K562 (cell line): ENCODE measurements around the gene RALGPS1. TPM values are rescaled to one million over a fixed set of nuclear protein-coding genes. Genes with fewer than 3 reads are reported as not detected.

Experiments
- AFF1 ChIP-seq, 2 experiments: fragments of 450-650 bp; IDR thresholded peaks; 2 replicates each; pipeline ENCODE4 v1.6.1; 2018; ENCODE audit warnings: mild to moderate bottlenecking in 2 of 2, low read depth in 1 of 2; ENCODE audit not compliant: partially characterized antibody in 2 of 2
- CBX3 ChIP-seq, 2 experiments: IDR thresholded peaks; 1 replicate in 1 of 2; 2 replicates in 1 of 2; pipeline ENCODE4 v1.6.1; 2012; ENCODE audit warnings: inconsistent platforms in 2 of 2, low read length in 2 of 2, borderline replicate concordance in 1 of 2, control low read depth in 1 of 2
- EHMT2 ChIP-seq: fragments of 450-650 bp; IDR thresholded peaks from 2 replicates; pipeline ENCODE4 v1.6.1; 2018; ENCODE audit warnings: antibody characterized with exemption
- FOXK1 ChIP-seq: sonication (generic); formaldehyde crosslinking; IDR thresholded peaks from 2 replicates; pipeline ENCODE4 v1.8.0; 2022; ENCODE audit warnings: missing genetic modification reagents, mild to moderate bottlenecking, borderline replicate concordance
- ID3 ChIP-seq, 2 experiments: fragments of 250-450 bp in 1 of 2; fragments of 450-650 bp in 1 of 2; sonication (Bioruptor Pico) in 1 of 2; IDR thresholded peaks; 2 replicates each; pipeline versions ENCODE4 v1.6.1 to v1.8.0; 2016 to 2021; ENCODE audit warnings: mild to moderate bottlenecking in 2 of 2, moderate library complexity in 2 of 2, missing compliant biosample characterization in 1 of 2, missing genetic modification characterization in 1 of 2
- MAFF ChIP-seq: IDR thresholded peaks from 2 replicates; pipeline ENCODE4 v1.6.1; 2012; ENCODE audit warnings: low read length, improper control_type of control experiment
- NELFE ChIP-seq: IDR thresholded peaks from 2 replicates; pipeline ENCODE4 v1.6.1; 2011; ENCODE audit warnings: mild to moderate bottlenecking; ENCODE audit not compliant: insufficient read depth, insufficient read length
- NEUROD1 ChIP-seq: fragments of 150-350 bp; IDR thresholded peaks from 2 replicates; pipeline ENCODE4 v1.6.1; 2014; ENCODE audit warnings: borderline replicate concordance, low read length, low read depth; ENCODE audit not compliant: partially characterized antibody
- SAFB2 ChIP-seq: fragments of 200-400 bp; formaldehyde crosslinking; IDR thresholded peaks from 2 replicates; pipeline ENCODE4 v1.6.1; 2018; ENCODE audit warnings: borderline replicate concordance, low read length, low read depth, moderate library complexity; ENCODE audit not compliant: severe bottlenecking
- USF2 ChIP-seq: sonication (generic); formaldehyde crosslinking; IDR thresholded peaks from 2 replicates; pipeline ENCODE4 v1.5.0; 2020; ENCODE audit warnings: missing genetic modification reagents
- XRCC3 ChIP-seq: fragments of 450-650 bp; IDR thresholded peaks from 2 replicates; pipeline ENCODE4 v1.6.1; 2017; ENCODE audit warnings: mild to moderate bottlenecking, moderate library complexity
- ZFPM2 ChIP-seq: fragments of 250-450 bp; sonication (Bioruptor Pico); IDR thresholded peaks from 2 replicates; pipeline ENCODE4 v1.5.1; 2022; ENCODE audit warnings: mild to moderate bottlenecking
- ZHX1 ChIP-seq: fragments of 150-350 bp; conservative IDR thresholded peaks from 2 replicates; pipeline ENCODE4 v1.6.1; 2014; ENCODE audit warnings: low read length
- ZNF277 ChIP-seq: fragments of 250-450 bp; sonication (Bioruptor Pico); IDR thresholded peaks from 2 replicates; pipeline ENCODE4 v1.8.0; 2022; ENCODE audit warnings: inconsistent platforms, mild to moderate bottlenecking, moderate library complexity, borderline replicate concordance
- polyA plus RNA-seq, 8 experiments: library from polyadenylated mRNA; depleted of rRNA in 4 of 8; stranded (reverse) in 5 of 8; unstranded in 3 of 8; fragments of >200 nt; fragmentation: Nextera tagmentation in 2 of 8; fragmentation: Illumina TruSeq in 1 of 8; extraction: Ambion mirVana in 2 of 8; extraction: Trizol in 1 of 8; gene quantifications; 2 replicates each; pipeline versions ENCODE4 v1.2.1 to v1.2.3, GENCODE V29; 2011 to 2014; ENCODE audit warnings: inconsistent platforms in 1 of 8, missing spikeins in 1 of 8
- total RNA-seq, 7 experiments: library from RNA; depleted of rRNA in 6 of 7; stranded (reverse); fragments of >200 nt in 6 of 7; fragmentation: Illumina TruSeq in 2 of 7; extraction: Trizol in 2 of 7; gene quantifications; 2 replicates each; pipeline versions ENCODE4 v1.2.1 to v1.2.3, GENCODE V29; 2011 to 2021; ENCODE audit warnings: low replicate concordance in 1 of 7

RALGPS1 gene
- total and polyA plus RNA-seq, 9 of the 15 experiments (the other 6 are each of a cell fraction or from before 2014, with no cell fraction given), result 0.04 to 2.6 (median 1.5) TPM

GRCh38 chr9:127034691-127035090, 120.1 kb downstream of the RALGPS1 start (continued):
- no peak for TF ChIP-seq MAFF
- TF ChIP-seq ZHX1, result no peak
- no peak for TF ChIP-seq FOXK1 (CRISPR knock-in tag)
- no peak for TF ChIP-seq EHMT2
- TF ChIP-seq XRCC3, result no peak
- no peak for TF ChIP-seq NELFE
- TF ChIP-seq CBX3 (IDR thresholded peaks at IDR 0.05; ENCODE audit: borderline replicate concordance in 1 of 2, low read length in 2 of 2), result no peak
- no peak for TF ChIP-seq SAFB2
- no peak for TF ChIP-seq AFF1 (IDR thresholded peaks at IDR 0.05; ENCODE audit: low read depth in 1 of 2, partially characterized antibody in 2 of 2)
- no peak for TF ChIP-seq USF2 (CRISPR knock-in tag)
- no peak for TF ChIP-seq NEUROD1
- TF ChIP-seq ID3 (CRISPR knock-in tag; IDR thresholded peaks at IDR 0.05), result no peak
- TF ChIP-seq ID3 (tag; IDR thresholded peaks at IDR 0.05), result no peak
- TF ChIP-seq ZFPM2 (CRISPR knock-in tag), result no peak
- TF ChIP-seq ZNF277 (CRISPR knock-in tag), result no peak
